HL-60 (cell line): Measurements from ENCODE around the gene AIRE.

Experiments
- DNase-seq, 2 experiments: peaks; one replicate each; pipeline ENCODE4 v3.0.0-alpha.2; 2010 to 2020; ENCODE audit warnings: low read depth in 1 of 2, low spot score in 1 of 2
- H3K27ac ChIP-seq: fragments of 250-450 bp; sonication (Bioruptor Pico); replicated peaks from 2 replicates; pipeline ENCODE4 v1.5.1; 2020; ENCODE audit warnings: mild to moderate bottlenecking, moderate library complexity
- H3K27me3 ChIP-seq: fragments of 250-450 bp; sonication (Bioruptor Pico); 2 replicates; pipeline ENCODE4 v1.5.1; 2021; ENCODE audit warnings: mild to moderate bottlenecking, moderate library complexity; ENCODE audit not compliant: insufficient read depth, poor library complexity, severe bottlenecking
- H3K4me3 ChIP-seq: replicated peaks from 2 replicates; pipeline ENCODE4 v1.5.1; 2011; ENCODE audit warnings: mild to moderate bottlenecking, control low read depth, low read length; ENCODE audit not compliant: insufficient read depth
- GABPA ChIP-seq: IDR thresholded peaks from 2 replicates; pipeline ENCODE4 v1.6.1; 2012; ENCODE audit warnings: low read depth
- POLR2AphosphoS5 ChIP-seq: IDR thresholded peaks from 2 replicates; pipeline ENCODE4 v1.6.1; 2012; ENCODE audit warnings: low read depth
- SPI1 ChIP-seq: IDR thresholded peaks from 2 replicates; pipeline ENCODE4 v1.6.1; 2012; ENCODE audit warnings: low read depth, mild to moderate bottlenecking, borderline replicate concordance
- TF ChIP-seq, protein P1 (sequence below): IDR thresholded peaks from one replicate; pipeline ENCODE4 v1.5.1; 2011; ENCODE audit warnings: low read length, control low read depth, inconsistent platforms; ENCODE audit not compliant: insufficient read depth
- TF ChIP-seq, protein P2 (sequence below): IDR thresholded peaks from 2 replicates; pipeline ENCODE4 v1.6.1; 2012; ENCODE audit warnings: low read depth; ENCODE audit not compliant: insufficient replicate concordance

AIRE gene

DNA sequence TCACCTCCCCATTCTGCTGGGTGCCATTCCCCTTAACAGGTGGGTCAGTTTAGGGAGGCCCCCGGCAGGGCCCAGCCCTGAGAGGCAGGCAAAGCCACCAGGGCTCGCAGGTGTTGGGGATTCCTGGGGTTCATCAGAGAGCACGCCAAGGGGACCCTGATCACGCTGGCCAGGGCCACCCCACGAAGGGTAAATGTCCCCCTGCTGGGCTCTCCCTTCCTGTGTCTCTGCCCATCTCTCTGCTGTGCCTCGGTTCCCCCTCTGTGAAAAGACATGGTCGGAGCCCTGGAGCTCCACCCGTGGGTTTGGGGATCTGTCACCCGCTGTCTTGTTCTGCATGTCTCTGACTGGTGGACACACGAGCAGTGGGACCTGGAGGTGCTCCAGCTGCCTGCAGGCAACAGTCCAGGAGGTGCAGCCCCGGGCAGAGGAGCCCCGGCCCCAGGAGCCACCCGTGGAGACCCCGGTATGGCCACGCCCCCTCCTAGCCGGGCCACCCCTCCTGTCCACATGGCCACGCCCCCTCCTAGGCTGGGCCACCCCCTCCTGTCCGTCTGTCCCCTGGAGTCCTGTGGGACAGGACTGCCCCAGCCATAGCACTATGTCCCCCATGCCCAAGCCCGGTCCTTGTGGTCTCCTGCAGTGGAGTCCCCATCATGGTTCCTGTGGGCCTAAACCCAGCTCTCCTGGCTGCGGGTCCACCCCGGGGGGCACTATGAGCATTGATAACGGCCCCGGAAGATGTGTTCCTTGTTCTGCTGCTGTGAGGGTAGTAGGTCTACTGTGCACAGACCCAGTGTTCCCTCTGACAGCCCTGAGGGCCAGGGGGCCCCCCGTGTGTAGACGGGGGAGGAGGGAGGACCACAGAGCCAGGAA is 6.5 kb downstream of the AIRE start:
- DNase-seq = no peak
- no peak for TF ChIP-seq GABPA
- TF ChIP-seq, protein P1, sequence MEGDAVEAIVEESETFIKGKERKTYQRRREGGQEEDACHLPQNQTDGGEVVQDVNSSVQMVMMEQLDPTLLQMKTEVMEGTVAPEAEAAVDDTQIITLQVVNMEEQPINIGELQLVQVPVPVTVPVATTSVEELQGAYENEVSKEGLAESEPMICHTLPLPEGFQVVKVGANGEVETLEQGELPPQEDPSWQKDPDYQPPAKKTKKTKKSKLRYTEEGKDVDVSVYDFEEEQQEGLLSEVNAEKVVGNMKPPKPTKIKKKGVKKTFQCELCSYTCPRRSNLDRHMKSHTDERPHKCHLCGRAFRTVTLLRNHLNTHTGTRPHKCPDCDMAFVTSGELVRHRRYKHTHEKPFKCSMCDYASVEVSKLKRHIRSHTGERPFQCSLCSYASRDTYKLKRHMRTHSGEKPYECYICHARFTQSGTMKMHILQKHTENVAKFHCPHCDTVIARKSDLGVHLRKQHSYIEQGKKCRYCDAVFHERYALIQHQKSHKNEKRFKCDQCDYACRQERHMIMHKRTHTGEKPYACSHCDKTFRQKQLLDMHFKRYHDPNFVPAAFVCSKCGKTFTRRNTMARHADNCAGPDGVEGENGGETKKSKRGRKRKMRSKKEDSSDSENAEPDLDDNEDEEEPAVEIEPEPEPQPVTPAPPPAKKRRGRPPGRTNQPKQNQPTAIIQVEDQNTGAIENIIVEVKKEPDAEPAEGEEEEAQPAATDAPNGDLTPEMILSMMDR = no peak
- no peak for TF ChIP-seq POLR2AphosphoS5
- TF ChIP-seq, protein P2, sequence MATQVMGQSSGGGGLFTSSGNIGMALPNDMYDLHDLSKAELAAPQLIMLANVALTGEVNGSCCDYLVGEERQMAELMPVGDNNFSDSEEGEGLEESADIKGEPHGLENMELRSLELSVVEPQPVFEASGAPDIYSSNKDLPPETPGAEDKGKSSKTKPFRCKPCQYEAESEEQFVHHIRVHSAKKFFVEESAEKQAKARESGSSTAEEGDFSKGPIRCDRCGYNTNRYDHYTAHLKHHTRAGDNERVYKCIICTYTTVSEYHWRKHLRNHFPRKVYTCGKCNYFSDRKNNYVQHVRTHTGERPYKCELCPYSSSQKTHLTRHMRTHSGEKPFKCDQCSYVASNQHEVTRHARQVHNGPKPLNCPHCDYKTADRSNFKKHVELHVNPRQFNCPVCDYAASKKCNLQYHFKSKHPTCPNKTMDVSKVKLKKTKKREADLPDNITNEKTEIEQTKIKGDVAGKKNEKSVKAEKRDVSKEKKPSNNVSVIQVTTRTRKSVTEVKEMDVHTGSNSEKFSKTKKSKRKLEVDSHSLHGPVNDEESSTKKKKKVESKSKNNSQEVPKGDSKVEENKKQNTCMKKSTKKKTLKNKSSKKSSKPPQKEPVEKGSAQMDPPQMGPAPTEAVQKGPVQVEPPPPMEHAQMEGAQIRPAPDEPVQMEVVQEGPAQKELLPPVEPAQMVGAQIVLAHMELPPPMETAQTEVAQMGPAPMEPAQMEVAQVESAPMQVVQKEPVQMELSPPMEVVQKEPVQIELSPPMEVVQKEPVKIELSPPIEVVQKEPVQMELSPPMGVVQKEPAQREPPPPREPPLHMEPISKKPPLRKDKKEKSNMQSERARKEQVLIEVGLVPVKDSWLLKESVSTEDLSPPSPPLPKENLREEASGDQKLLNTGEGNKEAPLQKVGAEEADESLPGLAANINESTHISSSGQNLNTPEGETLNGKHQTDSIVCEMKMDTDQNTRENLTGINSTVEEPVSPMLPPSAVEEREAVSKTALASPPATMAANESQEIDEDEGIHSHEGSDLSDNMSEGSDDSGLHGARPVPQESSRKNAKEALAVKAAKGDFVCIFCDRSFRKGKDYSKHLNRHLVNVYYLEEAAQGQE = no peak
- no peak for TF ChIP-seq SPI1

DNA sequence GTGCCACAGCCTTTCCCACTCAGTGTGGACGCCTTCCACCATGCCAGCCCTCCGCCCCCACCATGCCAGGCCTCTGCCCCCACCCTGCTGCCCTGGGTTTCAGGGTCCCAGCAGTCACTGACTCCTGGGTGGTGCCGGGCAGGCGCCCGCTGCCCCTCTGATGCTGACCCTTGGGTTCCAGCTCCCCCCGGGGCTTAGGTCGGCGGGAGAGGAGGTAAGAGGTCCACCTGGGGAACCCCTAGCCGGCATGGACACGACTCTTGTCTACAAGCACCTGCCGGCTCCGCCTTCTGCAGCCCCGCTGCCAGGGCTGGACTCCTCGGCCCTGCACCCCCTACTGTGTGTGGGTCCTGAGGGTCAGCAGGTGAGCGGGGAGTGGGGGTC is 7.1 kb downstream of the AIRE start:
- no peak for TF ChIP-seq POLR2AphosphoS5
- TF ChIP-seq SPI1 = no peak
- TF ChIP-seq GABPA = no peak
- TF ChIP-seq, protein P1 = no peak
- TF ChIP-seq, protein P2 = no peak
- no peak overlapping the region for H3K27ac ChIP-seq
- H3K27me3 ChIP-seq = no peaks in the 10 kb centered on the region
- H3K4me3 ChIP-seq = no peak overlapping the region
- DNase-seq = no peak

More for the DNA sequence above, 6.5 kb downstream of the AIRE start:
- Histone ChIP-seq H3K27me3 (no peaks in the 10 kb centered on the region), H3K4me3 (no peak overlapping the region), H3K27ac (no peak overlapping the region)

DNA sequence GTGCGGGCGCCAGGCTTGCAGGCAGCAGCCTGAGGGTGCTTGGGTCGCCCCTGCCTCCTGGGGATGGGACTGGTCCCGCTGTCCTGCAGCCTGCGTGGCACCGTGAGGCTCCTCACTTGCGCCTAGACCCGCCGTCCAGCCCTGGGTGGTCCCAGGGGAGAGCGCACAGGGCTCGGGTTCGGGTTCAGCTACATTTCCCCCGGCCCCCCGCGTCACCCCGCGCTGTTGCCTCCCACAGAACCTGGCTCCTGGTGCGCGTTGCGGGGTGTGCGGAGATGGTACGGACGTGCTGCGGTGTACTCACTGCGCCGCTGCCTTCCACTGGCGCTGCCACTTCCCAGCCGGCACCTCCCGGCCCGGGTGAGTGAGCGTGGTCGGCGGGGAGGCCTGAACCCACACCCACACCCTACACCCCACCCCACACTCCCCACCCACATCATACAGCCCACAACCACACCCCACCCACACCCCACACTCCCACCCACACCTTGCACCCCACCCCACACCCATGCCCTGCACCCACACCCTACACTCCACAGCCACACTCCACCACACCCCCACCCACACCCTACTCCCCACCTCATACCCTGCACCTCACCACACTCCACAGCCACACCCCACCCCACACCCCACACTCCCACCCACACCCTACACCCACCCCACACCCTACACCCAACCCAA is 8.0 kb downstream of the AIRE start:
- H3K27me3 ChIP-seq = no peaks in the 10 kb centered on the region
- no peak for DNase-seq
- no peak overlapping the region for H3K4me3 ChIP-seq
- H3K27ac ChIP-seq = no peak overlapping the region
- TF ChIP-seq, protein P1 = no peak
- TF ChIP-seq SPI1 (no peak), POLR2AphosphoS5 (no peak), GABPA (no peak)
- TF ChIP-seq, protein P2 = no peak
